Measurements from ENCODE around the gene IQGAP3.
"Not testable (repeated sequence)": the region's sequence is repeated elsewhere in the genome, so short reads cannot be mapped to it uniquely, and the experiment has no call there.

Gene IQGAP3

GRCh38 chr1:156592910-156593660, 20.7 kb upstream of the IQGAP3 start:
- DNase-seq (ENCODE audit: low spot score): no peak

- DNase-seq (ENCODE audit: low spot score): no peak
Measured at GRCh38 chr1:156592158-156592909, 20.0 kb upstream of the IQGAP3 start.

- DNase-seq (ENCODE audit: low spot score): peak; percentile 88
Measured at GRCh38 chr1:156591432-156592157, 19.2 kb upstream of the IQGAP3 start, which contains the start of gene NAXE. Gene NAXE (plus strand): TSS chr1:156591776. CDS start chr1:156591805, 29 bp downstream.

- DNase-seq (ENCODE audit: low spot score): no peak
Measured at GRCh38 chr1:156591181-156591431, 18.7 kb upstream of the IQGAP3 start.

GRCh38 chr1:156590326-156591180, 18.2 kb upstream of the IQGAP3 start:
- DNase-seq (ENCODE audit: low spot score): no peak

GRCh38 chr1:156589546-156589945, 17.2 kb upstream of the IQGAP3 start:
- no peak for DNase-seq (ENCODE audit: low spot score)

GRCh38 chr1:156587927-156588326, 15.6 kb upstream of the IQGAP3 start:
- not testable (repeated sequence) for DNase-seq (ENCODE audit: low spot score)

- no peak for DNase-seq (ENCODE audit: low spot score)
Measured at GRCh38 chr1:156586892-156587477, 14.6 kb upstream of the IQGAP3 start.

- DNase-seq (ENCODE audit: low spot score): no peak
Measured at GRCh38 chr1:156586323-156586722, 14.0 kb upstream of the IQGAP3 start.

- no peak for DNase-seq (ENCODE audit: low spot score)
Measured at GRCh38 chr1:156584813-156585212, 12.4 kb upstream of the IQGAP3 start.

GRCh38 chr1:156583821-156584622, 11.7 kb upstream of the IQGAP3 start:
- peak; percentile 76 for DNase-seq (ENCODE audit: low spot score)

- no peak for DNase-seq (ENCODE audit: low spot score)
Measured at GRCh38 chr1:156582388-156583017, 10.1 kb upstream of the IQGAP3 start.

- no peak for DNase-seq (ENCODE audit: low spot score)
Measured at GRCh38 chr1:156581661-156582387, 9.5 kb upstream of the IQGAP3 start.

- DNase-seq (ENCODE audit: low spot score): no peak
Measured at GRCh38 chr1:156579472-156579871, 7.1 kb upstream of the IQGAP3 start, which contains the start of gene TTC24. Gene TTC24 (plus strand): TSS chr1:156579723. CDS start chr1:156581365, 1,642 bp downstream.

GRCh38 chr1:156578055-156578454, 5.7 kb upstream of the IQGAP3 start:
- no peak for DNase-seq (ENCODE audit: low spot score)

- DNase-seq (ENCODE audit: low spot score): no peak
Measured at GRCh38 chr1:156577550-156577949, 5.2 kb upstream of the IQGAP3 start.

GRCh38 chr1:156574039-156574633, 1.8 kb upstream of the IQGAP3 start:
- no peak for DNase-seq (ENCODE audit: low spot score)

GRCh38 chr1:156572663-156573018, 276 bp upstream of the IQGAP3 start:
- no peak for DNase-seq (ENCODE audit: low spot score)

GRCh38 chr1:156571261-156571852, 1.0 kb downstream of the IQGAP3 start:
- DNase-seq (ENCODE audit: low spot score): no peak

All from ecto neural progenitor cell (in vitro differentiated cells).